Muscle of arm (tissue), 12 donors: ENCODE measurements around the gene DDX47. TPM values are rescaled to one million over a fixed set of nuclear protein-coding genes. Genes with fewer than 3 reads are reported as not detected.
"Not testable (repeated sequence)": the region's sequence is repeated elsewhere in the genome, so short reads cannot be mapped to it uniquely, and the experiment has no call there.

ENCODE experiments used
- DNase-seq: peaks from one replicate; pipeline ENCODE4 v3.0.0-alpha.2; 2013
- polyA plus RNA-seq, 12 donors: library from polyadenylated mRNA; unstranded; fragments of 120-200 nt; gene quantifications; one replicate each; pipeline ENCODE4 v1.2.1, GENCODE V29; 2013; ENCODE audit not compliant: insufficient read length in 12 of 12

The DDX47 gene
- polyA plus RNA-seq, 12 donors = 42.7 to 59.3 (median 51.6) TPM; not detected in 1

DNA sequence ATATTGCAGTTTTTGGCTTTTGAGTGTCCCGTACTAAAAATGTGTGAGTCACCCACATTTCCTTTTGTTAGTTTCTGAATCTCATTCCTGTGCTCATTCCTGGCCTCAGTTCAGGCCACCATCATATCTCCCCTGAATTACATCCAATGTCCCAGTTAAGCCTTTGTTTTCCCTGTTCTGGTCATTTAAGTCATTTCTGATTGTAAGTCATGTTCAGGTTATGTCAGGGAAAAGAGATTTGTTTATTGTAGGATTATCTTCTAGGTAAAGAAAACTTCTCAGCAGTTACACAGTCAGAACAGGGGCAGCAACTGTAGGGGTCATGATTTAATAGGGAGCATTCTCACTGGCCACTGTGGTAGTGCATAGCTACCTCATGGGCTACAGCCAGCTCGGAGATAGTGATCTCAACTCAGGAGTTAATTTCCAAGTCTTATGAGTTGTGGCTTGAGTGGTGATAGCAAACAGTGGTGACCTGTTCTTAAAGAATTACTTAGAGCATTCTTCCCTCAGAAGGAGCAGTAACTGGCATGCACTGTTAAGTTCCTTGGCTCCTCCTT, 6.7 kb downstream of the DDX47 start:
- no peak for DNase-seq

GRCh38 chr12:12820376-12820775, 7.2 kb downstream of the DDX47 start:
- not testable (repeated sequence) for DNase-seq

GRCh38 chr12:12821975-12822374, 8.8 kb downstream of the DDX47 start:
- DNase-seq = no peak

GRCh38 chr12:12822886-12823285, 9.7 kb downstream of the DDX47 start:
- DNase-seq = no peak

GRCh38 chr12:12823300-12823699, 10.2 kb downstream of the DDX47 start:
- DNase-seq = no peak

DNA sequence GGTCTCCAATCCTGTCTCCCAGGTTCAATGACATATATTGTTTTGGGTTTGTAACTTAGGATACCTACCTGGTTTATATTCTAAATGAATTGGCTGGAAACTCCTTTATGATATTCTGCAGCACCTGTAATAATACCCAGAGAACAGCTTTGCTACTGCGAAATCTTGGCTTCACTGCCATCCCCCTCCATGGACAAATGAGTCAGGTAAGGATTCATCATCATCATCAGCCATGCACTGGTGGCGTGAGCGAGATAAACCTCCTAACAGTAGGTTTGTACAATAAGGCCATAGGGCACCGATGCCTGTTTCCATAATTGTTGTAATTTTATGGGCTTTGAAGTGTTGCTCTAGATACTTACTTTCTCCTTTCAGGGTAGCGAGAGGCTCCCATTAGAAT, 10.7 kb downstream of the DDX47 start:
- DNase-seq = no peak

- DNase-seq = no peak
Measured at GRCh38 chr12:12835378-12836146, 22.4 kb downstream of the DDX47 start.

DNA sequence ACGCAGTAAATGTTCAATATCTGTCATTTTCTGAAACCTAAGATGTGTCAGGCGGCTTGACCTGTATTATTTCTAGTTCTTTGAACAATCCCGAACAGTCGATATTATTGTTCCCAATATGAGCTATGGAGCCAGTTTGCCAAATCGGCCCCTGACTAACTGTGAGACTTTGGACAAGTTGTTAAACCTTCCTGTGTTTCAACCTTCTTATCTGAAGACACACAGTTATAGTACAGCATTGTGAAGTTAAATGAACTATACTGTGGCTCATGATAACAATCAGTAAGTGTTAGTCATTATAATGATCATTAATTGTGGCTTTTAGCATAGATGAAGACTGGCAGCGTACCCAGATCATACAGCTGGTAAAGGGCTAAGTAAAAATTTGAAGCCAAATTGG, 23.4 kb downstream of the DDX47 start:
- DNase-seq = no peak

DNA sequence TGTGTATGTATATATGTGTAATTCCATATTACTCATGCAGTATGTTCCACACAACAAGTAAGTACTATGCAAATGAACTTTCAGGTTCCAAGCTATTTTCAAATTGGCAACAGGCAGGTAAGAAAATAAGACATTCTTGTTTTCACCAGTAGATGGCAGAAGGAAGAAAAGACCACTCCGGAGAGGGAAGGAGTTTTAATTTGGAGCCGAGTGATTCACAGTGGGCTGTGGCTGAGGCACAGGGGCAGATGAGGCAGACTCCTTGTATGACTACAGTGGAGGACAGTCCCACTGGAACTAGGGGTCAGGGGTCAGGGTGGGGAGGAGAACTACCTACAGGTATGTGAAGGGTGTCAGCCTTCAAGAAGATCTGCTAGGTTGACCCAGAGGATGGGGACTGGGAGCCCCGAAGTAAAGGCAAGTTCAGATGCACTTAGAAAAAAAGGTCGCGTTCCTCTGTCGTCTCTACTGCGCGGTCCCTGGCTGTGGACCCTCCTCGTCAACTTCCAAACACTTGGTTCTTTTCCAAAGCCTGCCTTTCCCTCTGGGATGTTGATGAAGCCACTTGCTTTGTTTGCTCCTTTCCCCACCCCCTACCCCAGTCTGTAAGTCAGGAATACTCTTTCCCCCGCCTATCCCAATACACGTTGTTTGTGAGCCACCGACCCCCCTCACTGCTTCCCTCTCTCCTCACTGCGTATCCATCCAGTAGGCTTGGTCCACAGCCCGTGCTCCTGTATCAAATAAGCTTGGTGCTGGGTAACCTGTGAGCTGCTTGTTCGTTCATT, 24.1 kb downstream of the DDX47 start:
- DNase-seq = peak; percentile 45

DNA sequence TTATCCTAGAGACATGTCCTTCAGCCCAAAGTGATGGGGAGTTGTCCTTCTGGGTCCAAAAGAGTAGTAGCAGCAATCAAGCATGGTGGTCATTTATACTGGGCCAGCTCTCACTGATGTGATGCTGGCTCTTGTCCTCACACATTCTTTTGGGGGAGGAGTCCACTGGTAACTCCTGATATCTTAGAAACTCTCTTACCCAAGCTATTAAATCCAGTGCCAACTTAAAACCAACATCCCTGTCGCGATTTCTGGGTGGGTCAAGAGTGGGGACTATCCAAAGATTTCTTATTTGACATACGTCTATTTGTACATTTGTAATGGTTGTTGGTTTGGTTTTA, 24.6 kb downstream of the DDX47 start:
- DNase-seq = no peak

- no peak for DNase-seq
Measured at GRCh38 chr12:12839003-12839395, 25.9 kb downstream of the DDX47 start.

GRCh38 chr12:12839439-12839838, 26.3 kb downstream of the DDX47 start:
- not testable (repeated sequence) for DNase-seq

- no peak for DNase-seq
Measured at GRCh38 chr12:12839873-12840579, 26.9 kb downstream of the DDX47 start.

GRCh38 chr12:12840580-12840899, 27.4 kb downstream of the DDX47 start:
- DNase-seq = no peak

DNA sequence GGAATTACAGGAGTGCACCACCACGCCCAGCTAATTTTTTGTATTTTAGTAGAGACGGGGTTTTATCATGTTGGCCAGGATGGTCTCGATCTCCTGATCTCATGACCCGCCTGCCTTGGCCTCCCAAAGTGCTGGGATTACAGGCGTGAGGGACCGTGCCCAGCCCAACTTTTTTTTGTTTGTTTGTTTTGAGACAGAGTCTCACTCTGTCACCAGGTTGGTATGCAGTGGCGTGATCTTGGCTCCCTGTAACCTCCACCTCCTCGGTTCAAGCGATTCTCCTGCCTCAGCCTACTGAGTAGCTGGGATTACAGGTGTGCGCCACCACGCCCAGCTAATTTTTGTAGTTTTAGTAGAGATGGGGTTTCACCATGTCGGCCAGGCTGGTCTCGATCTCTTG, 28.3 kb downstream of the DDX47 start:
- not testable (repeated sequence) for DNase-seq

GRCh38 chr12:12845794-12846243, 32.7 kb downstream of the DDX47 start:
- DNase-seq = no peak

DNA sequence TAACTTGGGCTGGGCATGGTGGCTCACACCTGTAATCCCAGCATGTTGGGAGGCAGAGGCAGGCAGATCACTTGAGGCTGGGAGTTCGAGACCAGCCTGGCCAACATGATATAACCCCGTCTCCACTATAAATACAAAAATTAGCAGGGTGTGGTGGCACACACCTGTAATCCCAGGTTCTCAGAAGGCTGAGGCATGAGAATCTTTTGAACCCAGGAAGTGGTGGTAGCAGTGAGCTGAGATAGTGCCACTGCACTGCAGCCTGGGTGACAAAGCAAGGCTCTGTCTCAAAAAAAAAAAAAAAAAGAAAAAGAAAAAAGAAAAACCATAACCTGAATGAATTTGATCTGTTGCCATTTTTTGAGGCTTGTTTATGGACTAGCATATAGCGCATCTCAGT, 33.6 kb downstream of the DDX47 start:
- not testable (repeated sequence) for DNase-seq

- no peak for DNase-seq
Measured at GRCh38 chr12:12853435-12853834, 40.3 kb downstream of the DDX47 start.

DNA sequence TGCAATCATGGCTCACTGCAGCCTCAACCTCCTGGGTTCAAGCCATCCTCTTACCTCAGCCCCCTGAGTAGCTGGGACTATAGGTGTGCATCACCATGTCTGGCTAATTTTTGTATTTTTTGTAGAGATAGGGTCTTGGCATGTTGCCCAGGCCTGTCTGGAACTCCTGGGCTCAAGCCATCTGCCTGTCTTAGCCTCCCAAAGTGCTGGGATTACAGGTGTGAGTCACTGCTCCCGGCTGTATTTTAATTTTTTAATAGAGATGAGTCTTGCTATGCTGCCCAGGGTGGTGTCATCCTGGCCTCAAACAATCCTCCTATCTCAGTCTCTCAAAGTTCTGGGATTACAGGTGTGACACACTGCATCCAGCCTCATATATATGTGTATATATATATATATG, 46.5 kb downstream of the DDX47 start:
- no peak for DNase-seq

- DNase-seq = no peak
Measured at GRCh38 chr12:12864243-12864642, 51.1 kb downstream of the DDX47 start.

DNA sequence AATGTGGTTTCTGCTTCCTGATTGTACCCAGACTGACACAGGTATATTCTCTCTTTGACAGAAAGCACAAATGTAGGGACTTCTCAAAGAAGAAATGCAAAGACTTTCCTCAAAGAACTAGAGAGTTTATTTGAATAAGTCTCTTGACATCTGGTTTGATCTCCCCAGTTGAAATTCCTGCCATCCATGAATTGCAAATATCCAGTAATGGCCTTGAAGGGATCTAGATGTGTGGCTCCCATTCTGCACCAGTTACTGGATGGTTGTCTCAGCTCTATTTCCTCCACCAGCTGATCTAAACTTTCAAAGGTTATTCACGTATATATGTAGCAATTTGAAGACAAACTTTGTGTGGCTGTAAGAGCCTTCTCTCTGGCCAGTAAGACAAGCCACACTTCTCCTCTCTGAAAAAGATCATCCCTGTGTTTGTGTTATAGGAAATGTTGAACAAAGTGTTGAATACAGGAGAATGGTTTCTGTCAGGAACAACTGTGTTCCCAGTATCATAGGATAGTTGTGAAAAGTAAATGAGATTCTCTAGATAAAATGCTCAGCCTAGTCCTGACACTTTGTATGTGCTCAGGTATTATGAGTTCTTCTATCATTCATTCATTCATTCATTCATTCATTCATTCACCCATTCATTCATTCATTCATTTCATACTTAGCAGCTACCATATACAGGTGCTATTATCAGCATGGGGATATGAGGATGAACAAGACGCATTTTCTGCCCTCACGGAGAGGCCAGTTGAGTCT, 55.5 kb downstream of the DDX47 start:
- DNase-seq = no peak

GRCh38 chr12:12870465-12870864, 57.3 kb downstream of the DDX47 start:
- no peak for DNase-seq
